Keratinocyte (primary cell): ENCODE measurements around the gene FHDC1. TPM values are rescaled to one million over a fixed set of nuclear protein-coding genes. Genes with fewer than 3 reads are reported as not detected.

Source experiments
- DNase-seq: peaks from one replicate; pipeline ENCODE4 v3.0.0-alpha.2; 2011; ENCODE audit warnings: low read depth, missing footprints, low spot score
- FAIRE-seq: peaks from 2 replicates; lab custom pipeline; 2011; peaks lifted over from hg19 to GRCh38; lab: Jason Lieb, UNC
- H2AFZ ChIP-seq: 2 replicates; pipeline ENCODE4 v1.6.0; 2012; ENCODE audit warnings: low read length, control low read depth, inconsistent platforms; ENCODE audit not compliant: control insufficient read depth
- H3K27ac ChIP-seq: 2 replicates; pipeline ENCODE4 v1.5.1; 2011; ENCODE audit warnings: low read length; ENCODE audit not compliant: control insufficient read depth, insufficient read depth
- H3K27me3 ChIP-seq: 3 replicates; pipeline ENCODE4 v1.6.0; 2011; ENCODE audit warnings: low read length; ENCODE audit not compliant: control insufficient read depth, insufficient read depth; ENCODE audit errors: extremely low read depth
- H3K36me3 ChIP-seq, 2 experiments: 2 replicates in 1 of 2; 3 replicates in 1 of 2; pipeline ENCODE4 v1.5.1; 2011; ENCODE audit warnings: low read length in 2 of 2, mild to moderate bottlenecking in 1 of 2; ENCODE audit not compliant: control insufficient read depth in 2 of 2, insufficient read depth in 2 of 2; ENCODE audit errors: extremely low read depth in 1 of 2
- H3K4me1 ChIP-seq: 3 replicates; pipeline ENCODE4 v1.5.1; 2011; ENCODE audit warnings: low read length; ENCODE audit not compliant: control insufficient read depth, insufficient read depth; ENCODE audit errors: extremely low read depth
- H3K4me2 ChIP-seq: 3 replicates; pipeline ENCODE4 v1.6.0; 2011; ENCODE audit warnings: low read depth, low read length; ENCODE audit not compliant: control insufficient read depth, insufficient read depth; ENCODE audit errors: extremely low read depth
- H3K4me3 ChIP-seq, 3 experiments: fragments of 200-600 bp in 1 of 3; sonication (generic) in 1 of 3; 2 replicates in 2 of 3; 3 replicates in 1 of 3; pipeline ENCODE4 v1.5.1; 2011 to 2016; ENCODE audit warnings: low read length in 3 of 3, mild to moderate bottlenecking in 3 of 3, control low read depth in 2 of 3, inconsistent platforms in 1 of 3, low read depth in 1 of 3, mixed read lengths in 1 of 3, mixed run types in 1 of 3, moderate library complexity in 1 of 3; ENCODE audit not compliant: control insufficient read depth in 2 of 3, insufficient read depth in 2 of 3; ENCODE audit errors: extremely low read depth in 1 of 3
- H3K79me2 ChIP-seq: 2 replicates; pipeline ENCODE4 v1.6.0; 2012; ENCODE audit warnings: low read length; ENCODE audit not compliant: control insufficient read depth, insufficient read depth
- H3K9ac ChIP-seq: 3 replicates; pipeline ENCODE4 v1.6.0; 2011; ENCODE audit warnings: low read length; ENCODE audit not compliant: control insufficient read depth, insufficient read depth; ENCODE audit errors: extremely low read depth
- H3K9me1 ChIP-seq: 3 replicates; pipeline ENCODE4 v1.6.0; 2011; ENCODE audit warnings: low read length; ENCODE audit not compliant: control insufficient read depth, insufficient read depth; ENCODE audit errors: extremely low read depth
- H3K9me3 ChIP-seq: 2 replicates; pipeline ENCODE4 v1.5.1; 2012; ENCODE audit warnings: low read depth, low read length; ENCODE audit not compliant: control insufficient read depth
- H4K20me1 ChIP-seq: 3 replicates; pipeline ENCODE4 v1.6.0; 2011; ENCODE audit warnings: low read length; ENCODE audit not compliant: control insufficient read depth, insufficient read depth; ENCODE audit errors: extremely low read depth
- CTCF ChIP-seq, 3 experiments: IDR thresholded peaks in 1 of 3; conservative IDR thresholded peaks in 1 of 3; optimal IDR thresholded peaks in 1 of 3; 2 replicates in 2 of 3; 3 replicates in 1 of 3; pipeline versions ENCODE3 to v1.5.1; 2011; ENCODE audit warnings: low read length in 3 of 3, mild to moderate bottlenecking in 3 of 3, moderate library complexity in 2 of 3, control low read depth in 1 of 3, inconsistent platforms in 1 of 3; ENCODE audit not compliant: insufficient read depth in 2 of 3; ENCODE audit errors: extremely low read depth in 1 of 3
- EZH2 ChIP-seq: IDR thresholded peaks from one replicate; pipeline ENCODE4 v1.6.1; 2012; ENCODE audit warnings: inconsistent platforms, mild to moderate bottlenecking, low read length, moderate library complexity
- dilution Hi-C: fragments of 300-500 bp; cut with MboI; formaldehyde crosslinking; loops from one replicate; pipeline ENCODE4 v1.7.0; 2020; ENCODE audit warnings: low sequenced_read_pairs; ENCODE audit not compliant: extremely low pct_ligation_motif_present
- polyA plus RNA-seq, 5 experiments: library from polyadenylated mRNA; depleted of rRNA in 3 of 5; stranded (reverse) in 3 of 5; stranded (forward) in 1 of 5; unstranded in 1 of 5; fragments of >200 nt; gene quantifications; 1 replicate in 1 of 5; 2 replicates in 3 of 5; 3 replicates in 1 of 5; pipeline versions ENCODE4 v1.2.1 to v1.2.3, GENCODE V29; 2011 to 2012; ENCODE audit warnings: missing spikeins in 2 of 5, low read depth in 1 of 5, low replicate concordance in 1 of 5

Gene FHDC1
- polyA plus RNA-seq, 1 donor (not counting 4 experiments of a cell fraction or from before 2014, with no cell fraction given), result 1.6 TPM

GRCh38 chr4:153021276-153021675 lies 85.2 kb downstream of the FHDC1 start:
- Histone ChIP-seq H3K27me3 (no peaks in the 10 kb centered on the region), H3K4me2 (no peak overlapping the region), H3K9me3 (no peaks in the 10 kb centered on the region), H4K20me1 (no peaks in the 10 kb centered on the region), H3K4me1 (peaks cover 28% of the 10 kb centered on the region), H3K9ac (no peak overlapping the region), H3K4me3 (no peak overlapping the region), H3K27ac (no peak overlapping the region), H2AFZ (no peak overlapping the region), H3K79me2 (no peaks in the 10 kb centered on the region), H3K9me1 (no peaks in the 10 kb centered on the region), H3K36me3 (no peaks in the 10 kb centered on the region)
- no peak for TF ChIP-seq CTCF (optimal IDR thresholded peaks at IDR 0.05 in 1 of 3, IDR thresholded peaks at IDR 0.05 in 1 of 3, conservative IDR thresholded peaks at IDR 0.05 in 1 of 3; ENCODE audit: extremely low read depth in 1 of 3, insufficient read depth in 2 of 3, low read length in 3 of 3)
- dilution Hi-C loops, result no loop called here
- FAIRE-seq (no peak), DNase-seq (no peak)

GRCh38 chr4:153022241-153022715 lies 86.2 kb downstream of the FHDC1 start:
- Histone ChIP-seq H3K9me1 (no peaks in the 10 kb centered on the region), H3K9me3 (peaks cover 4% of the 10 kb centered on the region), H3K9ac (no peak overlapping the region), H3K79me2 (no peaks in the 10 kb centered on the region), H3K4me2 (no peak overlapping the region), H3K4me3 (no peak overlapping the region), H3K36me3 (no peaks in the 10 kb centered on the region), H3K27ac (no peak overlapping the region), H2AFZ (peak overlapping the region; percentile 52), H3K27me3 (no peaks in the 10 kb centered on the region), H3K4me1 (peaks cover 28% of the 10 kb centered on the region), H4K20me1 (no peaks in the 10 kb centered on the region)
- DNase-seq (no peak), FAIRE-seq (no peak)
- TF ChIP-seq EZH2 (no peak), CTCF (optimal IDR thresholded peaks at IDR 0.05 in 1 of 3, IDR thresholded peaks at IDR 0.05 in 1 of 3, conservative IDR thresholded peaks at IDR 0.05 in 1 of 3; ENCODE audit: extremely low read depth in 1 of 3, insufficient read depth in 2 of 3, low read length in 3 of 3) (no peak)
- dilution Hi-C loops, result no loop called here
